GM21619 (cell line): ENCODE data around the gene SENP6.

ENCODE experiments used
- ATAC-seq: cut with Tn5 transposase; IDR thresholded peaks from one replicate; pipeline ENCODE4 v1.9.1; 2021; ENCODE audit not compliant: unreplicated experiment

Gene SENP6

DNA sequence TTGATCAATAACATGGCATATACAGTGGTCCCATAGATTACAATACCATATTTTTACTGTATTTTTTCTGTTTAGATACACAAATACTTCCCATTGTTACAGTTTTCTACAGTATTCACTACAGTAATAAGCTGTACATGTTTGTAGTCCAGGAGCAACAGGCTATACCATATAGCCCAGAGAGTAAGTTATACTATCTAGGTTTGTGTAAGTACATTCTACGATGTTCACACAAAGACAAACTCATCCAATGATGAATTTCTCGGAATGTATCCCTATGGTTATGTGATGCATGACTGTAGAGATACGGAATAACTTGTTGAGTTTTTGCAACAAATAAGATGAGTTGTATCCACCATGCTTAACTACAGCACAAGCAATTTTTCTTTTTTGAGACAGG is 143.7 kb downstream of the SENP6 start:
- no peak for ATAC-seq

DNA sequence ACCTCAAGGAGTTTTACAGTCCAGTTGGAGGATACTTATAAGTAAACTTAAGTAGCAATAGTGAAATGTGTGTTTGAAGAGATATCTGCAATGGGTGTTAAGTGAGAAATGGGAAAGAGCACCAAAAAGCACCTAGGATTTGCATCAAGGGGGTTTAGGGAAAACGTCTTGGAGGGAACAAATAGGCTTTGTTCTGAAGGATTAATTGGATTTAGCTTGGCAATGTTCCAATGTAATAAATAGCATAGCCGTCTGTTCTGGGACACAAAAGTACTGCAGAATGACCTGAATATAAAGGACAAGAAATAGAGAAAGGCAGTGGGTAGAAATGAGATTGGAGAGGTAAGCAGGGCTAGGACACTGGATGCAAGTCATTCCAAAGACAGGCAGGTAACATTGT is 144.5 kb downstream of the SENP6 start:
- no peak for ATAC-seq

DNA sequence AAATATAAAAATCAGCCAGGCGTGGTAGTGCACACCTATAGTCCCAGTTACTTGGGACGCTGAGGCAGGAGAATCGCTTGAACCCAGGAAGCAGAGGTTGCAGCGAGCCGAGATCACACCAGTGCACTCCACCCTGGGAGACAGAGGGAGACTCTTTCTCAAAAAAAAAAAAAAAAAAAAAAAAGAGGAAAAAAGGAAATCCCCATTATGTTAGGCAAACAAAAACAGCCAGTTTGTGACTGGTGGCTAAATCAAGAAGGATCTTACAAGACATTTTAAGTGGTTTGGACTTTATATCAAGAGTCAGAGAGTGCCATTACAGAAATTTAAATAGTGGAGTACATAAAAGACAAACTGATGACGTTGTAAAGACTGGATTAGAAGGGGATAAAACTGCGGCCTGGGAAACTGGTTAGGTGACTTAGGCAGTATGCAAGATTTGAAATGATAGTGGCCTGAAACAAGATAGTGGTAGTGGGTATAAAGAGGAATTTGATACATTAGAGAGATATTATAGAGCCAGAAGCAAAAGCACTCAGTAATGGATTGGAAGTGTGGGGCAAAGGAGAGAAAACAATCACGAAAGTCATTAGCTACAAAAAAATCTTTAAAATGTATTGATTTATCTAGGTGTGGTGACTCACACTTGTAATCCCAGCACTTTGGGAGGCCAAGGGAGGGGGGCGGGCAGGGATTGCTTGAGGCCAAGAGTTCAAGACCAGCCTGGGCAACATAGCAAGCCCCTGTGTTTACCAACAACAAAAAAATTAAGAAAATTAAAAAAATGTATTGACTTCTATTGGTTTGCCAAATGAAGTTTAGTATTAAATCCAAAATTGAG is 145.7 kb downstream of the SENP6 start:
- ATAC-seq: no peak

DNA sequence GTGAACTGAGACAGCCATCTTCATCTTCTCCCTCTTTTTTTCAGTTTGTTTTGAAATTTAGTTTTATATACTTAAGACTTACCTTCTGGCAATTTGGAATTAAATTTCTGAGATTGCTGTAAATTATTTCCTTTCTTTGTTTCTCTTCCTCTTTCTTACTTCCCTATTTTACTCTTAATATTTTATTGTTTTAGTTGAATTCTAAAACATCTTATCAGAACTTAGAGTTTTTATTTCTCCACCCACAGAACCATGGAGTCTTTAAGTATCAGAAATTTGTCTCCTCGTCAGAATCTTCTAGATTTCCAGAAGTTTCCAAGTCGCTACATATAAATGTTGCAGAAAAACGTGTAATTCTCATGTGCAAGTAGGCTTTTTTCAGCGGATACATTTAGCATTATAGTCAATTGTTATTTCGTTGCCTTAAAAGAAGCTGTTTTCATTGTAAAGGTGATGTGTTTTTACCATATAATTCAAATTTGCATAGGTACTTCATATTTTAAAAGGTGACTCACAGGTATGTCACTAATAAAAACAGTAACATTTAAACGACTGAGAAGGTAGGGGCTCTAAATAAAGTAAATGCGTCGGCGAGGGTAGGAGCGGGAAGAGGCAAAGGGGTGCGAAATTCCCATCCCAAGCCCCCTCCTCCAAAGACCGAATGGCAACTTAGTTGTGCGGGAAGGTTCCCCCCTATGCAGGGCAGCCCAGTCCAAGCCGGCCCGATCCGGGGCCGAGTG is 146.5 kb downstream of the SENP6 start:
- no peak for ATAC-seq

DNA sequence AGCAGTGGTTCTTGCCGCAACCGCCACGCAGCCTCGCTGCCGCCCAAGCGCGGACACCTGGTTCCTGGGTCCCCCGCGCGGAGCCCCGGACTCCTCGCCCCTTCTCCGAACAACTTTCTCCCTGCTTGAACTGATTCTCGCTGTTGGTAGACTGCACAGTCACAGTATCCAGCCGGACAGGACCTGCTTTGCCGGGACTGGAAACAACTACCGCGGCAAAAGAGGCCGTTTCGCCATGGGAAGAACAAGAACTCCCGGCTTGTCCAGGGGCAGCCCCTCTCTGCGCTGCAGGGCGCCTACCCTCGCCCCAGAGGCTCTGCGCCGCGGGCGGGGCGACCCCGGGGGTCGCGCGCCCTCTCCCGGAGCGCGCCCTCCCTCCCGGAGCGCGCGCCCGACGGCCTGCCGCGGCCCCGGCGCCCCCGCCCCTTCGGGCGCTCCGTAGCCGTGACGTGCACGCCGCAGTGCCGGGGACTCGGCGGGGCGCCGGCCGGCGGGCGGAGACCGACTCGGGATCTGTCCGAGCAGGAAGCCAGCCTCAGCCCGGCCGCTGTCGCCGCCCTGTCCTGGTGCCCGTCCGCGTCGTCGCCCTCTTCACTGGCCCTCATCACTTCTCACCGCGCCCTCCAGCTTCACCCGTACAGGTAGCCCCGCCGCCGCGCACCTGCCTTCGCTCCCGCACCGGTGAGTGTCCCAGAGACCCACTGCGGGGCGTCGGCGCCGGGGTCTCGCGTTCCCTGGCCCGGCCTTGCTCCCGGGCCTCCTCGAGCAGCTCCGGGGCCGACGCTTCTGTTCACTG is 147.3 kb downstream of the SENP6 start, which contains the start of gene MYO6:
TSS of gene MYO6 (plus strand) at position 497 of the 796 bp plus-strand sequence. CDS start 68,309 bp downstream, outside the sequence.
- ATAC-seq: peak; percentile 75

DNA sequence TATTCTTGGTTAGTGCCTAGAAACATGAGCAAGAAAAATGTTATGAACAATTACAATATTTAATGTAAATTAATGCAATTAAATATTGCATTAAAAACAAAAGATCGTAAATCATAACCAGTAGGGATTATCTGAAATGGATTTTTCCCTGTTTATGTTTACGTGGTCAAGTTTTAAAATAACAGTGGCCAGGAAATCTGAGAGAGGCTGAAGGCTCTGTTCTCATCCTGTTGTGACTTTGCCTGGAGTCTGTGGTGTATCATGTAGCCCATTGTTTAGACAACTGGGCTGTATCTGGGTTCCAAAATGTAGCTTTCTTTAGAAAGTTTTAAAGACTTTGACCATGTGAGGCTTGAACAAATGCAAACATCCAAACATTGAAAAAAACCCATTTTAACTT is 149.8 kb downstream of the SENP6 start:
- ATAC-seq: no peak

DNA sequence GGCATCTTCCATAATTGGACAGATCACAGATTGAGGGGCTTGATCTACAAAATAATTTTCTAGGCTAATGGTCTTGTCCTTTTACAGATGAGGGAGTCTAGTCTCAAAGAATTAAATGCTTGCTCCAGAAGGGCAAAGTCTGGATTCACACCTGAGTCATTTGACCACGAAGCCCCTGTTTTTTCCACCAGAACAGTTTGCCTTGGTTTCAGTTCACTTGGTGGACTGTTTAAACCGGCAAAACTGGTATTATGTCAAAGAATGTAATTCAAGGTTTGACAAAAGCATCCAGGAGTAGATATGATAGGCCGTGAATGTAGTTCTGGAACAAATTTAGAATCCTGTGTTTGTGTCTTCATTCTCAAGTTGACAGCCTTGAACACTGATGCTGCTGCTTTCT is 150.7 kb downstream of the SENP6 start:
- ATAC-seq: no peak

DNA sequence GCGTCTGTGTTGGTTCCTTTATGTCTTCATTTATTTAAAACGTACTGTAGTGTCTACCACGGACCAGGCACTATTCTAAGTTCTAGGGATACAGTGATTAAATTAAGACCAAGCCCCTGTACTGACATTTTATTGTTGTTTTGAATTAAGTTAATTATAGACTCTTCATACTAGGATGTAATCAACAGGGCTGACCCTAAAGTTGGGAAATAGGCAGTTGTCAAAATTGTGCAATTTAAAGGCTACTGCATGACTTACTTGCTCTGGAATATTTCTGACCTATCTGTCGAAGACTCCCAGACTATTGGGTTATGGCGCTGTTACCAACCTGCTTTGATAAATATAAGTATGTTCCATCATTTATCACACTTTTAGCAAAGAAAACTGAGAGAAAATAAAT is 154.0 kb downstream of the SENP6 start:
- ATAC-seq: no peak

DNA sequence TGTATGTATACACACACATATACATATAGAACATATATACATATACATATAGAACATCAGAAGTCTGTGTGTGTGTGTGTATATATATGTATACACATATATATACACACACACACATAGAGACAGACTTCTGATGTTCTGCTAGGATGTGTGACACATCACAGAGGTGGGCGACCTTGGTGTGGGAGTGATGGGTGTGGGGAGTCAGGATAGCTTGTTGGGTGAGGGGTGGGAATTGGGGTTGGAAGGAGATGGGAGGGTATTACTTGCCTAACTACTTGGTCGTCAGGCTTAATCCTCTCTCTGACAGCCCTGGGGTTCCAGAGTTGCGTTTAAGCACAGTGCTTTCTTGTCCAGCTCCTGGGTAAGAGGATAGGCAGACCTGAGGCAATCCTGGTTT is 155.6 kb downstream of the SENP6 start:
- no peak for ATAC-seq

DNA sequence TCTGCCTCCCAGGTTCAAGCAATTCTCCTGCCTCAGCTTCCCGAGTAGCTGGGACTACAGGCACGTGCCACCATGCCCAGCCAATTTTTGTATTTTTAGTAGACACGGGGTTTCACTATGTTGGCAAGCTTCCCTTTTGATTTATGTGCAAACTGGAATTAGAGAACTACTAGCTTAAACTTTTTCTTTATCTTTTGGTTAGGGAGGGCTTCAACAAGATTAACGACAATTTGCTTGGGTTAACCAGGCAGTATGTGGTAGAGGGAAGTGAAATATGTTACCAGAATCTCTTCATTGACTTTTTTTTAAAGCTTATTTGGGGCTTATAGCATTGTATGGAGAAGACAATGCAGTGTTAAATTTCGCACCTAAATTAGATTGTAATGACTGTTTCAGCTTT is 156.4 kb downstream of the SENP6 start:
- ATAC-seq: no peak

DNA sequence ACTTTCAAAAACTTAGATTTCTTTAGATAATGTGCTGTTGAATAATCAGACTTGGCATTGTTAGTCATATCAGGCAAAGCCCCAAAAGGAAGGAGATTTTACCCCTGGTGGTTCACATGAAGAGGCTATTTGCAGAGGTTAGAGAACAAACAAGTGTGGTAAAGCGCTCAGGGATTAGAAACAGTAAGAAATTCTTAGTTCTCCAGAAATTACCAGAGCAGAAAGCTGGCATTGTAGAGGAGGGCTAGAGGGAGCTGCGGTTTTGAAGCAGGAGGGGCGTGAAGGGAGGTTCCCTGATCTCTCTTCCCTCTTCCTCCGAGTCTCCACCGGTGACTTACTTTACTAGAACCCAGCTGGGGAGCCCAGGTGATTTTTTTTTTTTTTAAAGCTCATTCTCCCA is 157.5 kb downstream of the SENP6 start:
- no peak for ATAC-seq

DNA sequence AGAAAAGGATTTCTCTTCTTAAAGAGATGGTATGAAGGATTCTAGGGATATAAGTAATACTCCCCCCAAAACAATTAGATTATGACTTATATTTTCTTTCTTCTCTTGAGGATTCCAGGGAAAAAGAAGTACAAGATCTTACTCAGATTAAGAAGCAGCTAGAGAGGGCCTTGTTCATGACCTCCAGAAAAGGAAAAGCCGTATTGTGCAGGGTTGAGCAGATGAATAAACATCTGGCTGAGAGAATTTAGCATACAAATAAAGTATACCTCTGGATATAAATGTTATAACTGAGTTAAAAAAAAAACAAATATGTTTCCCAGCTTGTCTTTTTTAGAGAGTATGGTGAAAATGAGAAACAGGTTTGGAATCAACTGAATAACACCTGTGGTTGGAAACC is 158.6 kb downstream of the SENP6 start:
- ATAC-seq: no peak

DNA sequence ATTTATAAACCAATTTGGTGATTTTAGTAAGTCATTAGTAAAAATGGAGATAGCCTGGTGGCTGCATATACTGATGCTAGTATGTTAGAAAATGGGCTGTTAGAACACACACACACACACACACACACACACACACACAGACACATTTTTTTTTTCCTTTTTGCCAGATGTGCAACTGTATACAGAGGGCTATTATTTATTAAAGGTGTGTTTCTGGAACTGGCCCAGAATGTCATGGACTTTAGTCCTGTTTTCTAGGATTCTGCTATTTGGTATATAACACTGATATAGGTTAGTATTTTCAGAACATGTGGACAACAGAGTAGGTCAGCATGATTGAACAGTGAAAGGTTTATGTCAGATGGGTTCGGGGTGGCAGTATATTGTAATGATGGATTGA is 159.8 kb downstream of the SENP6 start:
- ATAC-seq: no peak

DNA sequence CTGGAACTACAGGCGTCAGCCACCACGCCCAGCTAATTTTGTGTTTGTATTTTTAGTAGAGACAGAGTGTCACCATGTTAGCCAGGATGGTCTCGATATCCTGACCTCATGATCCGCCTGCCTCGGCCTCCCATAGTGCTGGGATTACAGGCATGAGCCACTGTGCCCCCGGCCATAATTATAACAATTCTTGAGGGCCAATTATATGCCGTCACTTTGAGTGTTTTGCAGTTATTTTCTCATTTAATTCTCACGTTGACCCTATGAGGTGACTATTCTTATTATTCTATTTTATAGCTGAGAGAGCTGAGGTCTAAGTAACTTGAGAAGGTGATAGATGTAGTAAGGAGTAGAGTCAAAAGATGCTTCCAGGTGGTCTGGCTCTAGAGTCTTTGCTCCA is 160.4 kb downstream of the SENP6 start:
- ATAC-seq: no peak

DNA sequence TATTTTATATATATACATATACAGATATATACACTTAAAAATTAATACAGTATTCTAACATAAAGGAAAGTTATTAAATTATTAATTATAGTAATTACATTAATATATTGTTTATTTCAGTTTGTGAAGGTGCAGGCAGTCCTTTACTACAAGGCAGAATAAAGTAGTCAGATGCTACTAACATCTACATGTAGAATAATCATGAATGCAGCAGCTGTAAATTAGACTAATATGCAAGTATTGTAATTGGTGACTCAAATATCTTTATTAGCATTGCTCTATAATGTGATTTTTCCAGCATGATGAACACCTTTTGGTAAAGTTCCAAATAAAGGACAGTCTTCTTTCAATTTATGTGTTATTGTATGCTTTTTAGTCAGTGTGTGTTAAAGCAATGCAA is 164.7 kb downstream of the SENP6 start:
- no peak for ATAC-seq
